LNCaP clone FGC (cell line): ENCODE measurements around the gene TMSB10.

Experiments
- DNase-seq: peaks from one replicate; pipeline ENCODE4 v3.0.0-alpha.2; 2011; ENCODE audit warnings: low read depth
- H3K4me3 ChIP-seq: 2 replicates; pipeline ENCODE4 v1.5.1; 2011; ENCODE audit warnings: mild to moderate bottlenecking, low read depth, low read length, control low read depth
- TF ChIP-seq, protein P1 (sequence below): IDR thresholded peaks from 2 replicates; pipeline ENCODE4 v1.5.1; 2012; ENCODE audit warnings: mild to moderate bottlenecking; ENCODE audit not compliant: control insufficient read depth, insufficient read depth; ENCODE audit errors: extremely low read depth

TMSB10 gene

DNA sequence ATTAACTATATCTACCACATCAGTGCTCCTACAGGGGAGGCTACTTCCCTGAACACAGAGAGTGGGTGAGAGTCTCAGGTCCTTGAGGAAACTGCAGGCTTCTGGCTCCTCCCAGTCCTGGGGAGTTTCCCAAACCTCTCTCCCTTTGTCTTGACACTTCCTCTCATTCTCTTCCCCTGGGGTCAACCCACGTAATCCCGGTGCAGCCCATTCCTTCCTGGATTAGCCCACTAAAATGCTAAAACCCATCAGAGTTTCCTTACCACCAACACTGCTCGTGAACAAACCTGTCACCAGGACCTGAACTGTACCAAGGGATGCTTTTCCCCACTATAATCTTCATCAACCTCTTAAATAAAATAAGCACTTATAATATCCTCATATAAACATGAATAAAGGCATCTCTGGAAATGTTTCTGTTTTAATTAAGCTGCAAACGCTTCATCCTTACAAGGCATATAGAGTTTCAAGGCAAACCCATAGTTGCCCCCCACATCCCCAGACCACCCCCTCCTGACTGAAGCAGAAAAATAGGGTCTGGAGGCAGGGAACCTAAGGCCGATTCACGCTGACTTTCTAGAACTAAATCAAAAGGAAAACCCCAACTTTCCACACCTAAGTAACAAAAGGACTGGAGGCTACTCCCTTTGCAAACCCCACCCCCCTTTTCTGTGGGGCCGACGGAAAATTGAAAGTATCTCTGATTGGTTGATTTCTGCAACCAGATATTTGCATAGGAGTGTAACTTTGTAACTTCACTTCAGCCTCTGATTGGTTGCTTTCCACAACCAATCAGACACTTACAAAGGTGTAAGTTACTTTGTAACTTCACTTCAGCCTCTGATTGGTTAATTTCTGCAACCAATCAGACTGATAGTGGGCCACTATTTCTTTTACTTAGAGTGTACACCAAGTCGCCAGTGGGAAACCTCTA, 19.0 kb downstream of the TMSB10 start:
- TF ChIP-seq, protein P1, sequence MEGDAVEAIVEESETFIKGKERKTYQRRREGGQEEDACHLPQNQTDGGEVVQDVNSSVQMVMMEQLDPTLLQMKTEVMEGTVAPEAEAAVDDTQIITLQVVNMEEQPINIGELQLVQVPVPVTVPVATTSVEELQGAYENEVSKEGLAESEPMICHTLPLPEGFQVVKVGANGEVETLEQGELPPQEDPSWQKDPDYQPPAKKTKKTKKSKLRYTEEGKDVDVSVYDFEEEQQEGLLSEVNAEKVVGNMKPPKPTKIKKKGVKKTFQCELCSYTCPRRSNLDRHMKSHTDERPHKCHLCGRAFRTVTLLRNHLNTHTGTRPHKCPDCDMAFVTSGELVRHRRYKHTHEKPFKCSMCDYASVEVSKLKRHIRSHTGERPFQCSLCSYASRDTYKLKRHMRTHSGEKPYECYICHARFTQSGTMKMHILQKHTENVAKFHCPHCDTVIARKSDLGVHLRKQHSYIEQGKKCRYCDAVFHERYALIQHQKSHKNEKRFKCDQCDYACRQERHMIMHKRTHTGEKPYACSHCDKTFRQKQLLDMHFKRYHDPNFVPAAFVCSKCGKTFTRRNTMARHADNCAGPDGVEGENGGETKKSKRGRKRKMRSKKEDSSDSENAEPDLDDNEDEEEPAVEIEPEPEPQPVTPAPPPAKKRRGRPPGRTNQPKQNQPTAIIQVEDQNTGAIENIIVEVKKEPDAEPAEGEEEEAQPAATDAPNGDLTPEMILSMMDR = no peak
- no peak for DNase-seq
- no peak overlapping the region for H3K4me3 ChIP-seq

GRCh38 chr2:84925336-84925723, 19.9 kb downstream of the TMSB10 start:
- no peak overlapping the region for H3K4me3 ChIP-seq
- DNase-seq = no peak
- TF ChIP-seq, protein P1 = no peak

GRCh38 chr2:84925724-84926376, 20.4 kb downstream of the TMSB10 start:
- TF ChIP-seq, protein P1 = peak; percentile 86
- no peak overlapping the region for H3K4me3 ChIP-seq
- DNase-seq = peak; percentile 87

GRCh38 chr2:84927275-84927627, 21.8 kb downstream of the TMSB10 start:
- TF ChIP-seq, protein P1 = no peak
- DNase-seq = no peak
- no peak overlapping the region; the same call in 1 of the 2 replicates for H3K4me3 ChIP-seq

DNA sequence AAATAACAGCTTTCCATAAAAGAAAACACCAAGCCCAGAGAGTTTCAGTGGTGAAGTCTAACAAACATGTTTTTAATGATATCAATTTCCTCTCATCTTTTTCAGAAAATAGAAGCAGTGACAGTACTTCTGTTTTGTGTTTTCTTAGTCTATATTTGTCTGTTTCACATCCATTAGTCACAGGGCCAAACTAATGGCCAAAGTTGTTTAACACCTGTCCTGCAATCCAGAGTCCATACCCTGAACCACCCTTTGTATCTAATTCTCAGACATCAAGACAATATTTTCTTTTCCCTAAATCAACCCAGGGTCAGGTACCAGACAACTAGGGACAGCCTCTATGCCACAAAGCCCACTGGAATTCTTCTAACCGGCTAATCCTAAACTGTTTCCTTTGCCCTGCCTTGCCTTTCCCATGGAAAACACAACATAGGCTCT, 25.9 kb downstream of the TMSB10 start:
- no peak for DNase-seq
- no peak overlapping the region for H3K4me3 ChIP-seq
- TF ChIP-seq, protein P1 = no peak

- TF ChIP-seq, protein P1 = no peak
- no peak for DNase-seq
- no peak overlapping the region for H3K4me3 ChIP-seq
These were observed 32.9 kb downstream of the TMSB10 start for GRCh38 chr2:84938194-84938879.
